GM23338 (cell line): Measurements from ENCODE around the gene KCNQ1OT1. TPM values are rescaled to one million over a fixed set of nuclear protein-coding genes. Genes with fewer than 3 reads are reported as not detected.

Experiments used
- ATAC-seq: fragments of 200-7000 bp; cut with Tn5 transposase; 3 replicates; pipeline ENCODE4 v1.9.1; 2020
- DNase-seq: peaks from one replicate; pipeline ENCODE4 v3.0.0-alpha.2; 2015; ENCODE audit warnings: low spot score
- H2AFZ ChIP-seq: fragments of 200-600 bp; sonication (generic); 2 replicates; pipeline ENCODE4 v1.8.0; 2016; ENCODE audit warnings: antibody characterized with exemption, mild to moderate bottlenecking, moderate library complexity
- H3F3A ChIP-seq: fragments of 200-600 bp; sonication (generic); replicated peaks from 2 replicates; pipeline ENCODE4 v1.8.0; 2017; ENCODE audit warnings: antibody characterized with exemption, mixed run types, low read depth
- H3K27ac ChIP-seq: fragments of 200-600 bp; sonication (generic); 2 replicates; pipeline ENCODE4 v1.6.1; 2016; ENCODE audit warnings: low read depth
- H3K27me3 ChIP-seq: fragments of 200-600 bp; sonication (generic); 2 replicates; pipeline ENCODE4 v1.8.0; 2016; ENCODE audit warnings: mild to moderate bottlenecking, mixed run types, moderate library complexity; ENCODE audit not compliant: insufficient read depth
- H3K36me3 ChIP-seq: fragments of 200-600 bp; sonication (generic); 2 replicates; pipeline ENCODE4 v1.8.0; 2016; ENCODE audit warnings: mild to moderate bottlenecking; ENCODE audit not compliant: insufficient read depth
- H3K4me1 ChIP-seq: fragments of 200-600 bp; sonication (generic); 2 replicates; pipeline ENCODE4 v1.8.0; 2016; ENCODE audit warnings: mild to moderate bottlenecking, moderate library complexity; ENCODE audit not compliant: insufficient read depth
- H3K4me2 ChIP-seq: fragments of 200-600 bp; sonication (generic); 2 replicates; pipeline ENCODE4 v1.7.1; 2017; ENCODE audit warnings: mixed run types
- H3K4me3 ChIP-seq: fragments of 200-600 bp; sonication (generic); 2 replicates; pipeline ENCODE4 v1.6.1; 2016; ENCODE audit warnings: mixed run types
- H3K79me2 ChIP-seq: fragments of 200-600 bp; sonication (generic); replicated peaks from 2 replicates; pipeline ENCODE4 v1.8.0; 2017; ENCODE audit warnings: mild to moderate bottlenecking; ENCODE audit not compliant: insufficient read depth
- H3K9me2 ChIP-seq: fragments of 200-600 bp; sonication (generic); 2 replicates; pipeline ENCODE4 v1.8.0; 2017; ENCODE audit not compliant: insufficient read depth
- H4K20me1 ChIP-seq: fragments of 200-600 bp; sonication (generic); replicated peaks from 2 replicates; pipeline ENCODE4 v1.8.0; 2017; ENCODE audit warnings: mild to moderate bottlenecking; ENCODE audit not compliant: insufficient read depth
- H3K27ac Mint-ChIP-seq: 2 replicates; pipeline ENCODE4 v1.8.0; 2020; ENCODE audit warnings: inconsistent platforms, mild to moderate bottlenecking, moderate library complexity, mixed read lengths
- H3K27me3 Mint-ChIP-seq: 3 replicates; pipeline ENCODE4 v1.8.0; 2022; ENCODE audit warnings: low read depth, mild to moderate bottlenecking, moderate library complexity, mixed read lengths, inconsistent platforms; ENCODE audit not compliant: insufficient read depth, poor library complexity
- H3K36me3 Mint-ChIP-seq: 3 replicates; pipeline ENCODE4 v1.8.0; 2021; ENCODE audit warnings: low read depth, mild to moderate bottlenecking, inconsistent platforms, moderate library complexity, mixed read lengths
- H3K4me1 Mint-ChIP-seq: 3 replicates; pipeline ENCODE4 v1.8.0; 2020; ENCODE audit warnings: mild to moderate bottlenecking, inconsistent platforms, mixed read lengths
- H3K4me3 Mint-ChIP-seq: 3 replicates; pipeline ENCODE4 v1.8.0; 2021; ENCODE audit warnings: moderate library complexity, mild to moderate bottlenecking, inconsistent platforms, mixed read lengths
- H3K9me3 Mint-ChIP-seq: 3 replicates; pipeline ENCODE4 v1.8.0; 2020; ENCODE audit warnings: moderate library complexity, mild to moderate bottlenecking, inconsistent platforms, mixed read lengths
- CREB1 ChIP-seq: fragments of 250-450 bp; sonication (Bioruptor Pico); IDR thresholded peaks from 2 replicates; pipeline ENCODE4 v1.5.0; 2020; ENCODE audit warnings: low read depth, mild to moderate bottlenecking, moderate library complexity
- EZH2 ChIP-seq: fragments of 200-600 bp; sonication (generic); IDR thresholded peaks from one replicate; pipeline ENCODE4 v1.8.0; 2017; ENCODE audit warnings: antibody characterized with exemption, mild to moderate bottlenecking, low read depth; ENCODE audit not compliant: unreplicated experiment
- EZH2phosphoT487 ChIP-seq: fragments of 200-600 bp; sonication (generic); IDR thresholded peaks from one replicate; pipeline ENCODE4 v1.8.1; 2018; ENCODE audit warnings: antibody characterized with exemption; ENCODE audit not compliant: unreplicated experiment
- JUNB ChIP-seq: IDR thresholded peaks from one replicate; pipeline ENCODE4 v1.6.1; 2016; ENCODE audit warnings: antibody characterized with exemption; ENCODE audit not compliant: unreplicated experiment
- NANOG ChIP-seq: IDR thresholded peaks from 2 replicates; pipeline ENCODE4 v1.6.1; 2016; ENCODE audit warnings: antibody characterized with exemption, borderline replicate concordance
- POLR2AphosphoS5 ChIP-seq: IDR thresholded peaks from 2 replicates; pipeline ENCODE4 v1.6.1; 2016; ENCODE audit warnings: antibody characterized with exemption, low read depth
- STAT1 ChIP-seq: IDR thresholded peaks from one replicate; pipeline ENCODE4 v1.6.1; 2016; ENCODE audit warnings: antibody characterized with exemption; ENCODE audit not compliant: unreplicated experiment
- ZNF114 ChIP-seq: fragments of 250-450 bp; sonication (Bioruptor Pico); IDR thresholded peaks from 2 replicates; pipeline ENCODE4 v1.5.0; 2020; ENCODE audit warnings: mild to moderate bottlenecking, moderate library complexity
- ZNF331 ChIP-seq: fragments of 250-450 bp; sonication (Bioruptor Pico); IDR thresholded peaks from 2 replicates; pipeline ENCODE4 v1.5.0; 2020; ENCODE audit warnings: low read depth, mild to moderate bottlenecking, moderate library complexity
- polyA plus RNA-seq: library from polyadenylated mRNA; unstranded; fragments of >200 nt; fragmentation: Nextera tagmentation; extraction: Ambion mirVana; gene quantifications from 2 replicates; pipeline ENCODE4 v1.2.1, GENCODE V29; 2016
- total RNA-seq: library from RNA; depleted of rRNA; stranded (reverse); fragments of >200 nt; shearing (Covaris generic); gene quantifications from 2 replicates; pipeline ENCODE4 v1.2.3, GENCODE V29; 2014
- TF ChIP-seq, protein P1 (sequence below): IDR thresholded peaks from one replicate; pipeline ENCODE4 v1.6.1; 2018; ENCODE audit warnings: antibody characterized with exemption; ENCODE audit not compliant: unreplicated experiment
- TF ChIP-seq, protein P2 (sequence below), 2 experiments: fragments of 200-600 bp in 1 of 2; sonication (generic) in 1 of 2; conservative IDR thresholded peaks; 2 replicates each; pipeline versions ENCODE4 v1.5.1 to v1.6.1; 2016 to 2017; ENCODE audit warnings: antibody characterized with exemption in 2 of 2, low read depth in 2 of 2, mild to moderate bottlenecking in 2 of 2, moderate library complexity in 1 of 2
- TF ChIP-seq, protein P3 (sequence below): fragments of 250-450 bp; sonication (Bioruptor Pico); IDR thresholded peaks from 2 replicates; pipeline ENCODE4 v1.5.0; 2020; ENCODE audit warnings: mild to moderate bottlenecking, moderate library complexity
- TF ChIP-seq, protein P4 (sequence below): IDR thresholded peaks from 2 replicates; pipeline ENCODE4 v1.6.1; 2016; ENCODE audit warnings: antibody characterized with exemption

Gene KCNQ1OT1
- total and polyA plus RNA-seq, 2 experiments from 2014 or later, result 1.5 to 4.2 TPM

DNA sequence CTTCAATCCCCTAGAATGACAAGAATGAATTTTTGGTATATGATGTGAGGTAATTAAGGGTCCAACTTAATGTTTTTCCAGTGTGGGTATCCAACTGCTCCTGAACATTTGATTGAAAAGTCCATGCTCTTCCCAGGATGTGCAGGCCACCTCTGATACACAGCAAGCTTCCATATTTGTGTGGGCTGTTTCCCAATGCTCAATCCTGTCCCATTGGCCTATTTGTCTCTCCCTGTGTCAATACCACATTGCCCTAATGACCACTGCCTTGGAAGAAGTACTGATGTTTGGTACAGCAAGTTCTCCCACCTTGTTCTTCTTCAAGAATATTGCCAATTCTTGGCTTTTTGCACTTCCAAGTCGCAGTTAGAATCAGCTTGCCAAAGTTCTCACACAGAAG lies 42.9 kb downstream of the KCNQ1OT1 start:
- H3K4me3 ChIP-seq, result no peak overlapping the region
- H3K36me3 Mint-ChIP-seq, result peaks cover 94% of the 10 kb centered on the region
- DNase-seq (no peak), ATAC-seq (no peak)
- peaks cover 99% of the 10 kb centered on the region for H3K9me3 Mint-ChIP-seq
- no peaks in the 10 kb centered on the region; the same call in 1 of the 2 replicates for H4K20me1 ChIP-seq
- H3K79me2 ChIP-seq, result no peaks in the 10 kb centered on the region
- no peak overlapping the region for H3K27ac ChIP-seq
- no peak overlapping the region for H3K4me2 ChIP-seq
- H3K27me3 Mint-ChIP-seq, result peaks cover 66% of the 10 kb centered on the region
- H3K9me2 ChIP-seq, result no peaks in the 10 kb centered on the region; the same call in 1 of the 2 replicates
- H3K27me3 ChIP-seq, result peaks cover 92% of the 10 kb centered on the region
- H2AFZ ChIP-seq, result no peak overlapping the region
- H3K36me3 ChIP-seq, result peaks cover 17% of the 10 kb centered on the region; the same call in 1 of the 2 replicates
- H3K4me1 Mint-ChIP-seq, result no peaks in the 10 kb centered on the region; the same call in 1 of the 3 replicates
- no peaks in the 10 kb centered on the region for H3F3A ChIP-seq
- no peak overlapping the region for H3K4me3 Mint-ChIP-seq
- no peaks in the 10 kb centered on the region for H3K4me1 ChIP-seq
- TF ChIP-seq NANOG (no peak), CREB1 (CRISPR knock-in tag) (no peak), ZNF331 (CRISPR knock-in tag) (no peak), ZNF114 (no peak), JUNB (no peak), POLR2AphosphoS5 (no peak), EZH2phosphoT487 (no peak), EZH2 (no peak), STAT1 (no peak)
- TF ChIP-seq, protein P1, sequence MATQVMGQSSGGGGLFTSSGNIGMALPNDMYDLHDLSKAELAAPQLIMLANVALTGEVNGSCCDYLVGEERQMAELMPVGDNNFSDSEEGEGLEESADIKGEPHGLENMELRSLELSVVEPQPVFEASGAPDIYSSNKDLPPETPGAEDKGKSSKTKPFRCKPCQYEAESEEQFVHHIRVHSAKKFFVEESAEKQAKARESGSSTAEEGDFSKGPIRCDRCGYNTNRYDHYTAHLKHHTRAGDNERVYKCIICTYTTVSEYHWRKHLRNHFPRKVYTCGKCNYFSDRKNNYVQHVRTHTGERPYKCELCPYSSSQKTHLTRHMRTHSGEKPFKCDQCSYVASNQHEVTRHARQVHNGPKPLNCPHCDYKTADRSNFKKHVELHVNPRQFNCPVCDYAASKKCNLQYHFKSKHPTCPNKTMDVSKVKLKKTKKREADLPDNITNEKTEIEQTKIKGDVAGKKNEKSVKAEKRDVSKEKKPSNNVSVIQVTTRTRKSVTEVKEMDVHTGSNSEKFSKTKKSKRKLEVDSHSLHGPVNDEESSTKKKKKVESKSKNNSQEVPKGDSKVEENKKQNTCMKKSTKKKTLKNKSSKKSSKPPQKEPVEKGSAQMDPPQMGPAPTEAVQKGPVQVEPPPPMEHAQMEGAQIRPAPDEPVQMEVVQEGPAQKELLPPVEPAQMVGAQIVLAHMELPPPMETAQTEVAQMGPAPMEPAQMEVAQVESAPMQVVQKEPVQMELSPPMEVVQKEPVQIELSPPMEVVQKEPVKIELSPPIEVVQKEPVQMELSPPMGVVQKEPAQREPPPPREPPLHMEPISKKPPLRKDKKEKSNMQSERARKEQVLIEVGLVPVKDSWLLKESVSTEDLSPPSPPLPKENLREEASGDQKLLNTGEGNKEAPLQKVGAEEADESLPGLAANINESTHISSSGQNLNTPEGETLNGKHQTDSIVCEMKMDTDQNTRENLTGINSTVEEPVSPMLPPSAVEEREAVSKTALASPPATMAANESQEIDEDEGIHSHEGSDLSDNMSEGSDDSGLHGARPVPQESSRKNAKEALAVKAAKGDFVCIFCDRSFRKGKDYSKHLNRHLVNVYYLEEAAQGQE, result no peak
- TF ChIP-seq, protein P2, sequence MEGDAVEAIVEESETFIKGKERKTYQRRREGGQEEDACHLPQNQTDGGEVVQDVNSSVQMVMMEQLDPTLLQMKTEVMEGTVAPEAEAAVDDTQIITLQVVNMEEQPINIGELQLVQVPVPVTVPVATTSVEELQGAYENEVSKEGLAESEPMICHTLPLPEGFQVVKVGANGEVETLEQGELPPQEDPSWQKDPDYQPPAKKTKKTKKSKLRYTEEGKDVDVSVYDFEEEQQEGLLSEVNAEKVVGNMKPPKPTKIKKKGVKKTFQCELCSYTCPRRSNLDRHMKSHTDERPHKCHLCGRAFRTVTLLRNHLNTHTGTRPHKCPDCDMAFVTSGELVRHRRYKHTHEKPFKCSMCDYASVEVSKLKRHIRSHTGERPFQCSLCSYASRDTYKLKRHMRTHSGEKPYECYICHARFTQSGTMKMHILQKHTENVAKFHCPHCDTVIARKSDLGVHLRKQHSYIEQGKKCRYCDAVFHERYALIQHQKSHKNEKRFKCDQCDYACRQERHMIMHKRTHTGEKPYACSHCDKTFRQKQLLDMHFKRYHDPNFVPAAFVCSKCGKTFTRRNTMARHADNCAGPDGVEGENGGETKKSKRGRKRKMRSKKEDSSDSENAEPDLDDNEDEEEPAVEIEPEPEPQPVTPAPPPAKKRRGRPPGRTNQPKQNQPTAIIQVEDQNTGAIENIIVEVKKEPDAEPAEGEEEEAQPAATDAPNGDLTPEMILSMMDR (conservative IDR thresholded peaks at IDR 0.05; ENCODE audit: low read depth in 2 of 2), result no peak
- TF ChIP-seq, protein P3, sequence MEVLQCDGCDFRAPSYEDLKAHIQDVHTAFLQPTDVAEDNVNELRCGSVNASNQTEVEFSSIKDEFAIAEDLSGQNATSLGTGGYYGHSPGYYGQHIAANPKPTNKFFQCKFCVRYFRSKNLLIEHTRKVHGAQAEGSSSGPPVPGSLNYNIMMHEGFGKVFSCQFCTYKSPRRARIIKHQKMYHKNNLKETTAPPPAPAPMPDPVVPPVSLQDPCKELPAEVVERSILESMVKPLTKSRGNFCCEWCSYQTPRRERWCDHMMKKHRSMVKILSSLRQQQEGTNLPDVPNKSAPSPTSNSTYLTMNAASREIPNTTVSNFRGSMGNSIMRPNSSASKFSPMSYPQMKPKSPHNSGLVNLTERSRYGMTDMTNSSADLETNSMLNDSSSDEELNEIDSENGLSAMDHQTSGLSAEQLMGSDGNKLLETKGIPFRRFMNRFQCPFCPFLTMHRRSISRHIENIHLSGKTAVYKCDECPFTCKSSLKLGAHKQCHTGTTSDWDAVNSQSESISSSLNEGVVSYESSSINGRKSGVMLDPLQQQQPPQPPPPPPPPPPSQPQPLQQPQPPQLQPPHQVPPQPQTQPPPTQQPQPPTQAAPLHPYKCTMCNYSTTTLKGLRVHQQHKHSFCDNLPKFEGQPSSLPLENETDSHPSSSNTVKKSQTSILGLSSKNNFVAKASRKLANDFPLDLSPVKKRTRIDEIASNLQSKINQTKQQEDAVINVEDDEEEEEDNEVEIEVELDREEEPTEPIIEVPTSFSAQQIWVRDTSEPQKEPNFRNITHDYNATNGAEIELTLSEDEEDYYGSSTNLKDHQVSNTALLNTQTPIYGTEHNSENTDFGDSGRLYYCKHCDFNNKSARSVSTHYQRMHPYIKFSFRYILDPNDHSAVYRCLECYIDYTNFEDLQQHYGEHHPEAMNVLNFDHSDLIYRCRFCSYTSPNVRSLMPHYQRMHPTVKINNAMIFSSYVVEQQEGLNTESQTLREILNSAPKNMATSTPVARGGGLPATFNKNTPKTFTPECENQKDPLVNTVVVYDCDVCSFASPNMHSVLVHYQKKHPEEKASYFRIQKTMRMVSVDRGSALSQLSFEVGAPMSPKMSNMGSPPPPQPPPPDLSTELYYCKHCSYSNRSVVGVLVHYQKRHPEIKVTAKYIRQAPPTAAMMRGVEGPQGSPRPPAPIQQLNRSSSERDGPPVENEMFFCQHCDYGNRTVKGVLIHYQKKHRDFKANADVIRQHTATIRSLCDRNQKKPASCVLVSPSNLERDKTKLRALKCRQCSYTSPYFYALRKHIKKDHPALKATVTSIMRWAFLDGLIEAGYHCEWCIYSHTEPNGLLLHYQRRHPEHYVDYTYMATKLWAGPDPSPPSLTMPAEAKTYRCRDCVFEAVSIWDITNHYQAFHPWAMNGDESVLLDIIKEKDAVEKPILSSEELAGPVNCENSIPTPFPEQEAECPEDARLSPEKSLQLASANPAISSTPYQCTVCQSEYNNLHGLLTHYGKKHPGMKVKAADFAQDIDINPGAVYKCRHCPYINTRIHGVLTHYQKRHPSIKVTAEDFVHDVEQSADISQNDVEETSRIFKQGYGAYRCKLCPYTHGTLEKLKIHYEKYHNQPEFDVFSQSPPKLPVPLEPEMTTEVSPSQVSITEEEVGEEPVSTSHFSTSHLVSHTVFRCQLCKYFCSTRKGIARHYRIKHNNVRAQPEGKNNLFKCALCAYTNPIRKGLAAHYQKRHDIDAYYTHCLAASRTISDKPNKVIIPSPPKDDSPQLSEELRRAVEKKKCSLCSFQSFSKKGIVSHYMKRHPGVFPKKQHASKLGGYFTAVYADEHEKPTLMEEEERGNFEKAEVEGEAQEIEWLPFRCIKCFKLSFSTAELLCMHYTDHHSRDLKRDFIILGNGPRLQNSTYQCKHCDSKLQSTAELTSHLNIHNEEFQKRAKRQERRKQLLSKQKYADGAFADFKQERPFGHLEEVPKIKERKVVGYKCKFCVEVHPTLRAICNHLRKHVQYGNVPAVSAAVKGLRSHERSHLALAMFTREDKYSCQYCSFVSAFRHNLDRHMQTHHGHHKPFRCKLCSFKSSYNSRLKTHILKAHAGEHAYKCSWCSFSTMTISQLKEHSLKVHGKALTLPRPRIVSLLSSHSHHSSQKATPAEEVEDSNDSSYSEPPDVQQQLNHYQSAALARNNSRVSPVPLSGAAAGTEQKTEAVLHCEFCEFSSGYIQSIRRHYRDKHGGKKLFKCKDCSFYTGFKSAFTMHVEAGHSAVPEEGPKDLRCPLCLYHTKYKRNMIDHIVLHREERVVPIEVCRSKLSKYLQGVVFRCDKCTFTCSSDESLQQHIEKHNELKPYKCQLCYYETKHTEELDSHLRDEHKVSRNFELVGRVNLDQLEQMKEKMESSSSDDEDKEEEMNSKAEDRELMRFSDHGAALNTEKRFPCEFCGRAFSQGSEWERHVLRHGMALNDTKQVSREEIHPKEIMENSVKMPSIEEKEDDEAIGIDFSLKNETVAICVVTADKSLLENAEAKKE (CRISPR knock-in tag), result no peak
- TF ChIP-seq, protein P4, sequence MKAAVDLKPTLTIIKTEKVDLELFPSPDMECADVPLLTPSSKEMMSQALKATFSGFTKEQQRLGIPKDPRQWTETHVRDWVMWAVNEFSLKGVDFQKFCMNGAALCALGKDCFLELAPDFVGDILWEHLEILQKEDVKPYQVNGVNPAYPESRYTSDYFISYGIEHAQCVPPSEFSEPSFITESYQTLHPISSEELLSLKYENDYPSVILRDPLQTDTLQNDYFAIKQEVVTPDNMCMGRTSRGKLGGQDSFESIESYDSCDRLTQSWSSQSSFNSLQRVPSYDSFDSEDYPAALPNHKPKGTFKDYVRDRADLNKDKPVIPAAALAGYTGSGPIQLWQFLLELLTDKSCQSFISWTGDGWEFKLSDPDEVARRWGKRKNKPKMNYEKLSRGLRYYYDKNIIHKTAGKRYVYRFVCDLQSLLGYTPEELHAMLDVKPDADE, result no peak
- no peak overlapping the region for H3K27ac Mint-ChIP-seq
